Measurements from ENCODE around the gene GSK3B. TPM values are rescaled to one million over a fixed set of nuclear protein-coding genes. Genes with fewer than 3 reads are reported as not detected.

The GSK3B gene
- polyA plus RNA-seq, 1 donor (not counting 4 experiments of a cell fraction or from before 2014, with no cell fraction given): 73.3 TPM

DNA sequence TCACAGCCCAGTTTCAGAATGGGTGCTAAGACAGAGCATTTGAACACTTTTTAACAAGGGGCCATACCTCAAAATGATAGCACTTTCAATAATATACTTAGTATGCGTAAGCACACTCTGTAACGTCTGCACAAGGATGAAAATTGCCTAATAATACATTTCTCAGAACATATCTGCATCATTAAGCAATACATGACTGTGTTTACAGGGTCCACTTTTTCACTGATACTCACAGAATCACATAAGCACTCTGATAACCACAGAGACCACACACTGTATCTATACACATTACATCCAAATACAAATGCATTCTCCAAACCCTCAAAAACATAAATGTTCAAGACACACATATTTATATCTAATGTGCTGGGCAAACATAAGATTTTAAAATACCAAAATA is 232.6 kb downstream of the GSK3B start:
- TF ChIP-seq, protein P1, sequence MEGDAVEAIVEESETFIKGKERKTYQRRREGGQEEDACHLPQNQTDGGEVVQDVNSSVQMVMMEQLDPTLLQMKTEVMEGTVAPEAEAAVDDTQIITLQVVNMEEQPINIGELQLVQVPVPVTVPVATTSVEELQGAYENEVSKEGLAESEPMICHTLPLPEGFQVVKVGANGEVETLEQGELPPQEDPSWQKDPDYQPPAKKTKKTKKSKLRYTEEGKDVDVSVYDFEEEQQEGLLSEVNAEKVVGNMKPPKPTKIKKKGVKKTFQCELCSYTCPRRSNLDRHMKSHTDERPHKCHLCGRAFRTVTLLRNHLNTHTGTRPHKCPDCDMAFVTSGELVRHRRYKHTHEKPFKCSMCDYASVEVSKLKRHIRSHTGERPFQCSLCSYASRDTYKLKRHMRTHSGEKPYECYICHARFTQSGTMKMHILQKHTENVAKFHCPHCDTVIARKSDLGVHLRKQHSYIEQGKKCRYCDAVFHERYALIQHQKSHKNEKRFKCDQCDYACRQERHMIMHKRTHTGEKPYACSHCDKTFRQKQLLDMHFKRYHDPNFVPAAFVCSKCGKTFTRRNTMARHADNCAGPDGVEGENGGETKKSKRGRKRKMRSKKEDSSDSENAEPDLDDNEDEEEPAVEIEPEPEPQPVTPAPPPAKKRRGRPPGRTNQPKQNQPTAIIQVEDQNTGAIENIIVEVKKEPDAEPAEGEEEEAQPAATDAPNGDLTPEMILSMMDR (optimal IDR thresholded peaks at IDR 0.05 in 1 of 3, IDR thresholded peaks at IDR 0.05 in 1 of 3, conservative IDR thresholded peaks at IDR 0.05 in 1 of 3; ENCODE audit: extremely low read depth in 1 of 3, insufficient read depth in 2 of 3, low read length in 3 of 3): no peak
- TF ChIP-seq EZH2 (IDR thresholded peaks at IDR 0.05; ENCODE audit: low read length): no peak
- Histone ChIP-seq H3K9me3 (ENCODE audit: control insufficient read depth, low read depth, low read length) (no peaks in the 10 kb centered on the region), H2AFZ (ENCODE audit: control insufficient read depth, low read length) (no peak overlapping the region), H3K27ac (ENCODE audit: control insufficient read depth, insufficient read depth, low read length) (no peak overlapping the region), H3K36me3 (ENCODE audit: control insufficient read depth in 2 of 2, extremely low read depth in 1 of 2, insufficient read depth in 2 of 2, low read length in 2 of 2) (peaks cover 13 to 17% of the 10 kb centered on the region in 2 experiments), H3K79me2 (ENCODE audit: control insufficient read depth, insufficient read depth, low read length) (peaks cover 6% of the 10 kb centered on the region), H3K4me2 (ENCODE audit: control insufficient read depth, extremely low read depth, insufficient read depth, low read depth, low read length) (no peak overlapping the region), H3K9me1 (ENCODE audit: control insufficient read depth, extremely low read depth, insufficient read depth, low read length) (no peaks in the 10 kb centered on the region), H3K4me1 (ENCODE audit: control insufficient read depth, extremely low read depth, insufficient read depth, low read length) (no peaks in the 10 kb centered on the region), H3K9ac (ENCODE audit: control insufficient read depth, extremely low read depth, insufficient read depth, low read length) (no peak overlapping the region), H4K20me1 (ENCODE audit: control insufficient read depth, extremely low read depth, insufficient read depth, low read length) (no peaks in the 10 kb centered on the region), H3K27me3 (ENCODE audit: control insufficient read depth, extremely low read depth, insufficient read depth, low read length) (no peaks in the 10 kb centered on the region), H3K4me3 (ENCODE audit: control insufficient read depth in 2 of 3, extremely low read depth in 1 of 3, insufficient read depth in 2 of 3, low read depth in 1 of 3, low read length in 3 of 3) (no peak overlapping the region)
- dilution Hi-C loops (cut with MboI; ENCODE audit: extremely low pct_ligation_motif_present, low sequenced_read_pairs): no loop called here
- no peak for FAIRE-seq
- no peak for DNase-seq (ENCODE audit: low read depth, low spot score)

DNA sequence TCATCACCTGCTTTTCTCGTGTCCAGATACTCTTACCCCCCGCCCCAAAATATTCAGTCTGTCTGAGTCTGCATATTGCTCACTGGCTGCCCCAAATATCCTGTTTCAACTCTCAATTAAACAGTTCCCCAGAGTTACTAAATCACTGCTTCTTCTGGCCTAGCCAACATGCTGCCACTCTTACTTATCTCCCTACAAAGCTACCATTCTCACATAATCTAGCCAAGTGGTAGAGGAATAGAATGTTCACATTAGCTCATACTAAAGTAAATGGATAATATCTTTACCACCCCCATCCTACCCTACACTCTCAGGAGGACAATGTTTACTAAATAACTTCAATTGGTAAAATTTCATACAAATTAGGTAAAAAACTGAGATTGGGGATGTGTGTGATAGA is 234.5 kb downstream of the GSK3B start:
- no peaks in the 10 kb centered on the region for H4K20me1 ChIP-seq (ENCODE audit: control insufficient read depth, extremely low read depth, insufficient read depth, low read length)
- DNase-seq (ENCODE audit: low read depth, low spot score) (no peak), FAIRE-seq (no peak)
- H3K36me3 ChIP-seq (ENCODE audit: control insufficient read depth in 2 of 2, extremely low read depth in 1 of 2, insufficient read depth in 2 of 2, low read length in 2 of 2): peaks cover 13 to 16% of the 10 kb centered on the region in 2 experiments
- no peaks in the 10 kb centered on the region for H3K9me3 ChIP-seq (ENCODE audit: control insufficient read depth, low read depth, low read length)
- no peaks in the 10 kb centered on the region for H3K9me1 ChIP-seq (ENCODE audit: control insufficient read depth, extremely low read depth, insufficient read depth, low read length)
- H3K4me1 ChIP-seq (ENCODE audit: control insufficient read depth, extremely low read depth, insufficient read depth, low read length): no peaks in the 10 kb centered on the region
- H3K27me3 ChIP-seq (ENCODE audit: control insufficient read depth, extremely low read depth, insufficient read depth, low read length): no peaks in the 10 kb centered on the region
- H2AFZ ChIP-seq (ENCODE audit: control insufficient read depth, low read length): no peak overlapping the region
- no peak overlapping the region for H3K4me3 ChIP-seq (ENCODE audit: control insufficient read depth in 2 of 3, extremely low read depth in 1 of 3, insufficient read depth in 2 of 3, low read depth in 1 of 3, low read length in 3 of 3)
- TF ChIP-seq, protein P1 (optimal IDR thresholded peaks at IDR 0.05 in 1 of 3, IDR thresholded peaks at IDR 0.05 in 1 of 3, conservative IDR thresholded peaks at IDR 0.05 in 1 of 3; ENCODE audit: extremely low read depth in 1 of 3, insufficient read depth in 2 of 3, low read length in 3 of 3): no peak
- TF ChIP-seq EZH2 (IDR thresholded peaks at IDR 0.05; ENCODE audit: low read length): no peak
- H3K4me2 ChIP-seq (ENCODE audit: control insufficient read depth, extremely low read depth, insufficient read depth, low read depth, low read length): no peak overlapping the region
- no peak overlapping the region for H3K27ac ChIP-seq (ENCODE audit: control insufficient read depth, insufficient read depth, low read length)
- dilution Hi-C loops (cut with MboI; ENCODE audit: extremely low pct_ligation_motif_present, low sequenced_read_pairs): no loop called here
- no peak overlapping the region for H3K9ac ChIP-seq (ENCODE audit: control insufficient read depth, extremely low read depth, insufficient read depth, low read length)
- peaks cover 6% of the 10 kb centered on the region for H3K79me2 ChIP-seq (ENCODE audit: control insufficient read depth, insufficient read depth, low read length)
